Liver (tissue), 3 donors: ENCODE measurements around the gene DTNB.

ENCODE experiments used
- ATF3 ChIP-seq: IDR thresholded peaks from 2 replicates; pipeline ENCODE4 v1.6.1; 2016; ENCODE audit warnings: antibody characterized with exemption
- CTCF ChIP-seq: fragments of 150-350 bp; IDR thresholded peaks from 2 replicates; pipeline ENCODE4 v1.5.1; 2017; ENCODE audit warnings: improper control_type of control experiment, low read depth, low read length; ENCODE audit not compliant: missing input control
- FOXA1 ChIP-seq: IDR thresholded peaks from 2 replicates; pipeline ENCODE4 v1.6.1; 2016; ENCODE audit warnings: antibody characterized with exemption
- HNF4G ChIP-seq: IDR thresholded peaks from 2 replicates; pipeline ENCODE4 v1.6.1; 2016; ENCODE audit warnings: antibody characterized with exemption
- MAX ChIP-seq: IDR thresholded peaks from 2 replicates; pipeline ENCODE4 v1.6.1; 2016; ENCODE audit warnings: antibody characterized with exemption
- REST ChIP-seq: IDR thresholded peaks from 2 replicates; pipeline ENCODE4 v1.6.1; 2016; ENCODE audit warnings: antibody characterized with exemption, mild to moderate bottlenecking
- RXRA ChIP-seq, 2 donors: IDR thresholded peaks; 2 replicates each; pipeline ENCODE4 v1.6.1; 2017 to 2018; ENCODE audit warnings: antibody characterized with exemption in 2 of 2, mild to moderate bottlenecking in 1 of 2
- SP1 ChIP-seq: IDR thresholded peaks from 2 replicates; pipeline ENCODE4 v1.6.1; 2018; ENCODE audit warnings: antibody characterized with exemption, mild to moderate bottlenecking
- TAF1 ChIP-seq: conservative IDR thresholded peaks from 2 replicates; pipeline ENCODE4 v1.6.1; 2016; ENCODE audit warnings: antibody characterized with exemption, mild to moderate bottlenecking
- YY1 ChIP-seq: IDR thresholded peaks from 2 replicates; pipeline ENCODE4 v1.6.1; 2016; ENCODE audit warnings: antibody characterized with exemption, mild to moderate bottlenecking
- donor health status: healthy.
- donor health status: healthy.

GRCh38 chr2:25682082-25682481 lies 8.7 kb upstream of the DTNB start:
- no peak for TF ChIP-seq TAF1
- TF ChIP-seq CTCF = no peak
- TF ChIP-seq REST = no peak
- TF ChIP-seq HNF4G = no peak
- no peak for TF ChIP-seq ATF3
- TF ChIP-seq SP1 = no peak
- no peak for TF ChIP-seq FOXA1
- TF ChIP-seq MAX = no peak
- TF ChIP-seq YY1 = no peak
- no peak for TF ChIP-seq RXRA (IDR thresholded peaks at IDR 0.05)
